HCT116 (cell line): Measurements from ENCODE around the gene CPA5. TPM values are rescaled to one million over a fixed set of nuclear protein-coding genes. Genes with fewer than 3 reads are reported as not detected.

Experiments used
- ATAC-seq: fragments of 200-7000 bp; cut with Tn5 transposase; 2 replicates; pipeline ENCODE4 v1.9.1; 2020; ENCODE audit warnings: mild to moderate bottlenecking, moderate library complexity
- BruUV-seq: library from RNA; stranded (reverse); fragments of 400-500 nt; replicated peaks from 2 replicates; lab custom pipeline; 2021; lab: Mats Ljungman, UMichigan
- CTCF ChIA-PET: fragments of 300-600 bp; sonication (Branson Sonifier 250); formaldehyde crosslinking; loops from one replicate; lab custom pipeline; 2021; ENCODE audit warnings: antibody characterized with exemption; lab: Charles Lee
- POLR2A ChIA-PET: fragments of 300-600, 350-600 bp; sonication (Branson Sonifier 250); formaldehyde crosslinking; loops from one replicate; lab custom pipeline; 2021; ENCODE audit warnings: antibody characterized with exemption; lab: Charles Lee
- RAD21 ChIA-PET, 2 experiments: fragments of 300-600 bp; sonication (Branson Sonifier 250); formaldehyde crosslinking; loops; one replicate each; lab custom pipeline; 2023; ENCODE audit warnings: low total read pairs in 2 of 2; ENCODE audit not compliant: uncharacterized antibody in 2 of 2, unreplicated experiment in 2 of 2, low non-redundant PET in 1 of 2; lab: Charles Lee
- DNase-seq: peaks from one replicate; pipeline ENCODE4 v3.0.0-alpha.2; 2010; ENCODE audit warnings: low read depth, low spot score
- H2AFZ ChIP-seq: fragments of 200-600 bp; shearing (Covaris generic), sonication (generic); 2 replicates; pipeline ENCODE4 v1.6.1; 2017; ENCODE audit warnings: low read depth, mixed run types, mixed read lengths, antibody characterized with exemption, low read length; ENCODE audit not compliant: poor library complexity, severe bottlenecking
- H3K27ac ChIP-seq: 2 replicates; pipeline ENCODE4 v1.5.1; 2012; ENCODE audit warnings: low read depth, low read length
- H3K27me3 ChIP-seq: fragments of 200-600 bp; sonication (generic); 2 replicates; pipeline ENCODE4 v1.6.1; 2016; ENCODE audit warnings: mixed run types, low read length, mixed read lengths; ENCODE audit not compliant: insufficient read depth
- H3K36me3 ChIP-seq, 2 experiments: fragments of 200-500 bp in 1 of 2; fragments of 200-600 bp in 1 of 2; sonication (Bioruptor generic) in 1 of 2; sonication (generic) in 1 of 2; 2 replicates each; pipeline versions ENCODE4 v1.5.1 to v1.6.1; 2014 to 2016; ENCODE audit warnings: low read length in 2 of 2, inconsistent platforms in 1 of 2, mixed read lengths in 1 of 2, mixed run types in 1 of 2; ENCODE audit not compliant: insufficient read depth in 2 of 2, control insufficient read depth in 1 of 2
- H3K4me1 ChIP-seq, 2 experiments: fragments of 200-600 bp in 1 of 2; sonication (generic) in 1 of 2; 2 replicates each; pipeline versions ENCODE4 v1.5.1 to v1.6.1; 2012 to 2017; ENCODE audit warnings: low read length in 2 of 2, inconsistent platforms in 1 of 2, mild to moderate bottlenecking in 1 of 2, mixed read lengths in 1 of 2, mixed run types in 1 of 2, moderate library complexity in 1 of 2; ENCODE audit not compliant: insufficient read depth in 2 of 2, control insufficient read depth in 1 of 2
- H3K4me2 ChIP-seq: fragments of 200-600 bp; sonication (generic); 2 replicates; pipeline ENCODE4 v1.6.1; 2017; ENCODE audit warnings: mixed run types, low read length, mixed read lengths
- H3K4me3 ChIP-seq, 2 experiments: fragments of 200-600 bp in 1 of 2; sonication (generic) in 1 of 2; replicated peaks in 1 of 2; 2 replicates each; pipeline ENCODE4 v1.5.1; 2011 to 2016; ENCODE audit warnings: low read length in 2 of 2, control low read depth in 1 of 2, low read depth in 1 of 2, mild to moderate bottlenecking in 1 of 2, mixed read lengths in 1 of 2, mixed run types in 1 of 2
- H3K79me2 ChIP-seq: fragments of 200-600 bp; sonication (generic); 2 replicates; pipeline ENCODE4 v1.6.1; 2017; ENCODE audit warnings: mild to moderate bottlenecking, mixed run types, low read length, moderate library complexity, mixed read lengths; ENCODE audit not compliant: insufficient read depth
- H3K9ac ChIP-seq: fragments of 200-600 bp; sonication (generic); 2 replicates; pipeline ENCODE4 v1.6.1; 2016; ENCODE audit warnings: low read length, mixed read lengths
- H3K9me2 ChIP-seq: fragments of 200-600 bp; sonication (generic), shearing (Covaris generic); 2 replicates; pipeline ENCODE4 v1.6.1; 2017; ENCODE audit warnings: mixed run types, mild to moderate bottlenecking, moderate library complexity; ENCODE audit not compliant: insufficient read depth
- H3K9me3 ChIP-seq, 2 experiments: fragments of 200-500 bp in 1 of 2; fragments of 200-600 bp in 1 of 2; sonication (Bioruptor generic) in 1 of 2; sonication (generic) in 1 of 2; 2 replicates each; pipeline ENCODE4 v1.6.1; 2014 to 2017; ENCODE audit warnings: low read length in 2 of 2, mixed read lengths in 2 of 2, inconsistent platforms in 1 of 2, low read depth in 1 of 2, mild to moderate bottlenecking in 1 of 2, mixed run types in 1 of 2, moderate library complexity in 1 of 2; ENCODE audit not compliant: control insufficient read depth in 1 of 2, insufficient read depth in 1 of 2
- H4K20me1 ChIP-seq: fragments of 200-600 bp; sonication (generic), shearing (Covaris generic); 2 replicates; pipeline ENCODE4 v1.6.1; 2017; ENCODE audit warnings: mixed run types, mild to moderate bottlenecking, moderate library complexity; ENCODE audit not compliant: insufficient read depth
- ATF3 ChIP-seq: IDR thresholded peaks from 2 replicates; pipeline ENCODE4 v1.6.1; 2012
- CEBPB ChIP-seq: IDR thresholded peaks from 2 replicates; pipeline ENCODE4 v1.6.1; 2012; ENCODE audit warnings: low read depth
- EGR1 ChIP-seq: IDR thresholded peaks from 2 replicates; pipeline ENCODE4 v1.6.1; 2012; ENCODE audit warnings: low read depth
- ELF1 ChIP-seq: IDR thresholded peaks from 2 replicates; pipeline ENCODE4 v1.6.1; 2012; ENCODE audit warnings: low read depth, borderline replicate concordance
- EZH2 ChIP-seq: fragments of 200-600 bp; sonication (generic); IDR thresholded peaks from 2 replicates; pipeline ENCODE4 v1.6.1; 2017; ENCODE audit warnings: antibody characterized with exemption, mixed run types
- EZH2phosphoT487 ChIP-seq: fragments of 200-600 bp; IDR thresholded peaks from 2 replicates; pipeline ENCODE4 v1.6.1; 2018; ENCODE audit warnings: antibody characterized with exemption, borderline replicate concordance
- FOSL1 ChIP-seq: IDR thresholded peaks from 2 replicates; pipeline ENCODE4 v1.6.1; 2012; ENCODE audit warnings: low read depth
- JUND ChIP-seq: IDR thresholded peaks from 2 replicates; pipeline ENCODE4 v1.6.1; 2012
- MAX ChIP-seq: IDR thresholded peaks from 2 replicates; pipeline ENCODE4 v1.6.1; 2012
- POLR2AphosphoS5 ChIP-seq: IDR thresholded peaks from 2 replicates; pipeline ENCODE4 v1.6.1; 2011; ENCODE audit warnings: mild to moderate bottlenecking, low read depth, low read length, moderate library complexity
- RAD21 ChIP-seq: IDR thresholded peaks from 2 replicates; pipeline ENCODE4 v1.6.1; 2012; ENCODE audit warnings: low read depth, mild to moderate bottlenecking
- SIN3A ChIP-seq: IDR thresholded peaks from 2 replicates; pipeline ENCODE4 v1.6.1; 2012; ENCODE audit warnings: low read depth
- SP1 ChIP-seq: IDR thresholded peaks from 2 replicates; pipeline ENCODE4 v1.6.1; 2012; ENCODE audit warnings: low read depth
- TCF7L2 ChIP-seq: IDR thresholded peaks from 2 replicates; pipeline ENCODE4 v1.7.0; 2011; ENCODE audit warnings: borderline replicate concordance, inconsistent platforms; ENCODE audit not compliant: insufficient read depth, insufficient read length; ENCODE audit errors: extremely low read depth
- YY1 ChIP-seq: IDR thresholded peaks from 2 replicates; pipeline ENCODE4 v1.6.1; 2011; ENCODE audit warnings: low read length, low read depth, moderate library complexity, mild to moderate bottlenecking; ENCODE audit not compliant: insufficient replicate concordance; ENCODE audit errors: extremely low read depth
- ZFX ChIP-seq: fragments of 450-650 bp; IDR thresholded peaks from 2 replicates; pipeline ENCODE4 v1.6.1; 2017
- ZNF274 ChIP-seq: fragments of 200-500 bp; sonication (Bioruptor generic); IDR thresholded peaks from 2 replicates; pipeline ENCODE4 v1.6.1; 2014; ENCODE audit warnings: mild to moderate bottlenecking, low read depth, low read length, inconsistent platforms
- intact Hi-C: fragments of 100-400 bp; cut with micrococcal nuclease; formaldehyde crosslinking; loops from 2 replicates; pipeline ENCODE4 v1.10.0; 2022
- total RNA-seq: library from RNA; stranded (reverse); gene quantifications from one replicate; pipeline ENCODE4 v1.2.1, GENCODE V29; 2021; ENCODE audit not compliant: unreplicated experiment
- TF ChIP-seq, protein P1 (sequence below): IDR thresholded peaks from 2 replicates; pipeline ENCODE4 v1.6.1; 2011; ENCODE audit warnings: mild to moderate bottlenecking, low read length, moderate library complexity; ENCODE audit not compliant: insufficient replicate concordance; ENCODE audit errors: extremely low read depth

Gene CPA5
- total RNA-seq, 1 experiment from 2014 or later = not detected

DNA sequence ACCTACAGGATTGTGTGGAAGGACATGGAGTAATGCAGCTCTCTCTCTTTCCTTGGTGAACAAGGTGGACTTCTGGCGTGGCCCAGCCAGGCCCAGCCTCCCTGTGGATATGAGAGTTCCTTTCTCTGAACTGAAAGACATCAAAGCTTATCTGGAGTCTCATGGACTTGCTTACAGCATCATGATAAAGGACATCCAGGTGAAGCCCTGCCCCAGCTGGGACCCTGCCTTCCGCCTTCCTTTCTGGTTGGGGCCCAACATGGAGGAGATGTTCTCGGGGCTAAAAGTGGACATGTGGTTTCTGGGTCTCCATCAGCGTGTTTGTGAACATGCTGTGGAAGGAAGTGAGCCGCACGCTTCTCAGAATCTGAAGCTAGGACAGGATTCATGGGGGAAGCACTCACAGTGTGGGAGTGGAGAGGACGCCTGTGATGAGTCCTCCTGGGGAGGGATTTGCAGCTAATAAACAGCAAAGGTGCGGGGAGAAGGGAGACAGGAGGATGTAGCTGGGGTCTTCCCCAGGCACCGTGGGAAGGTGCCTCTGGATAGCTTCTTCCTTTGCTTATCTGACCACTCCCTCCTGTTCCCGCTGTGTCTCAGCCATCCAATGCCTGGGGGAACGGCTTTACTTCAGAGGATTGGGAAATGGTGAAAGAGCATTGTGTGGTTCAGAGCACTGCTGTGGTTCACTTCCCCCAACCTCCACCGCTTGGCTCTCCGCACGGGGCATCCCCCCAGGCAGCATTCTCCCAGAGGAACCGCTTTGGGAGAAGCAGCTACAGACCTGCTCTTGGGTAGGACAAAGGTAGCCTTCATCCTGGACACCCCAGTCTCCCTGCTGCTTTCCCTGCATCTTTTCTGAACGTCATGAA, 5.5 kb downstream of the CPA5 start:
- no peaks in the 10 kb centered on the region for H3K9me2 ChIP-seq
- no peak overlapping the region for H2AFZ ChIP-seq
- no peak for TF ChIP-seq JUND
- no peak for TF ChIP-seq ATF3
- TF ChIP-seq TCF7L2 = no peak
- TF ChIP-seq RAD21 = no peak
- TF ChIP-seq YY1 = no peak
- no peak for TF ChIP-seq MAX
- no peak for TF ChIP-seq ELF1
- TF ChIP-seq, protein P1, sequence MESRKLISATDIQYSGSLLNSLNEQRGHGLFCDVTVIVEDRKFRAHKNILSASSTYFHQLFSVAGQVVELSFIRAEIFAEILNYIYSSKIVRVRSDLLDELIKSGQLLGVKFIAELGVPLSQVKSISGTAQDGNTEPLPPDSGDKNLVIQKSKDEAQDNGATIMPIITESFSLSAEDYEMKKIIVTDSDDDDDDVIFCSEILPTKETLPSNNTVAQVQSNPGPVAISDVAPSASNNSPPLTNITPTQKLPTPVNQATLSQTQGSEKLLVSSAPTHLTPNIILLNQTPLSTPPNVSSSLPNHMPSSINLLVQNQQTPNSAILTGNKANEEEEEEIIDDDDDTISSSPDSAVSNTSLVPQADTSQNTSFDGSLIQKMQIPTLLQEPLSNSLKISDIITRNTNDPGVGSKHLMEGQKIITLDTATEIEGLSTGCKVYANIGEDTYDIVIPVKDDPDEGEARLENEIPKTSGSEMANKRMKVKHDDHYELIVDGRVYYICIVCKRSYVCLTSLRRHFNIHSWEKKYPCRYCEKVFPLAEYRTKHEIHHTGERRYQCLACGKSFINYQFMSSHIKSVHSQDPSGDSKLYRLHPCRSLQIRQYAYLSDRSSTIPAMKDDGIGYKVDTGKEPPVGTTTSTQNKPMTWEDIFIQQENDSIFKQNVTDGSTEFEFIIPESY = no peak
- no peak for TF ChIP-seq ZFX
- TF ChIP-seq EZH2phosphoT487 = no peak
- TF ChIP-seq ZNF274 = no peak
- TF ChIP-seq SP1 = no peak
- no peak for TF ChIP-seq POLR2AphosphoS5
- TF ChIP-seq SIN3A = no peak
- TF ChIP-seq EZH2 = no peak
- no peak for TF ChIP-seq FOSL1
- TF ChIP-seq CEBPB = no peak
- no peak for TF ChIP-seq EGR1
- TF ChIP-seq, all 23 proteins: peak for 0
- H3K4me1 ChIP-seq = peaks cover 8 to 16% of the 10 kb centered on the region in 2 experiments; a peak in 3 of 4 replicates
- H3K9ac ChIP-seq = no peak overlapping the region
- no peak for DNase-seq
- no peaks in the 10 kb centered on the region for H3K36me3 ChIP-seq
- RAD21 ChIA-PET = no interaction called here
- no peak for ATAC-seq
- no peak overlapping the region for H3K27ac ChIP-seq
- no peak overlapping the region for H3K4me3 ChIP-seq
- intact Hi-C loops = no loop called here
- H4K20me1 ChIP-seq = no peaks in the 10 kb centered on the region
- CTCF ChIA-PET = no interaction called here
- no TSS peak for BruUV-seq
- no peaks in the 10 kb centered on the region for H3K9me3 ChIP-seq
- no peak overlapping the region for H3K4me2 ChIP-seq
- no peaks in the 10 kb centered on the region for H3K27me3 ChIP-seq
- POLR2A ChIA-PET = no interaction called here
- no peaks in the 10 kb centered on the region for H3K79me2 ChIP-seq
